Measurements from ENCODE around the gene BMPR1B.

DNA sequence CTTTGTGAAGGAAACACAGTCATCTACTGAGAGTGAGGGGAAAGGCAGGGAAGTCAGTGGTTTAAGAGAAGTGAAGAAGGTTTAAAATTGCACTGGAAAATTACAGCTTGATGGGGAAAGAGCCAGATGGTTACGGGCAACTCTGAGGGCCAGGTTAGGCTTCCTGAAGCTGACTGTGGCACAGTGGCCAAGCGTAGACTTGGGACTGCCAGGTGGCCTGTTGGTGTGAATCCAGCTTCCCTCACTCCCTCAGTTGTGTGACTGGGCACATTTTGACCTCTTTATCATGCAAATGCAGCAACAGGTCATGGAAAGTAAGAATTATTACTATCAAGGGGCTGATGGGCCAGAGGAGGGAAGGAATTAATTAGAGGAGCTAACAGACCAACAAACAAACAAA, 400.9 kb downstream of the BMPR1B start:
- TF ChIP-seq, protein P1, sequence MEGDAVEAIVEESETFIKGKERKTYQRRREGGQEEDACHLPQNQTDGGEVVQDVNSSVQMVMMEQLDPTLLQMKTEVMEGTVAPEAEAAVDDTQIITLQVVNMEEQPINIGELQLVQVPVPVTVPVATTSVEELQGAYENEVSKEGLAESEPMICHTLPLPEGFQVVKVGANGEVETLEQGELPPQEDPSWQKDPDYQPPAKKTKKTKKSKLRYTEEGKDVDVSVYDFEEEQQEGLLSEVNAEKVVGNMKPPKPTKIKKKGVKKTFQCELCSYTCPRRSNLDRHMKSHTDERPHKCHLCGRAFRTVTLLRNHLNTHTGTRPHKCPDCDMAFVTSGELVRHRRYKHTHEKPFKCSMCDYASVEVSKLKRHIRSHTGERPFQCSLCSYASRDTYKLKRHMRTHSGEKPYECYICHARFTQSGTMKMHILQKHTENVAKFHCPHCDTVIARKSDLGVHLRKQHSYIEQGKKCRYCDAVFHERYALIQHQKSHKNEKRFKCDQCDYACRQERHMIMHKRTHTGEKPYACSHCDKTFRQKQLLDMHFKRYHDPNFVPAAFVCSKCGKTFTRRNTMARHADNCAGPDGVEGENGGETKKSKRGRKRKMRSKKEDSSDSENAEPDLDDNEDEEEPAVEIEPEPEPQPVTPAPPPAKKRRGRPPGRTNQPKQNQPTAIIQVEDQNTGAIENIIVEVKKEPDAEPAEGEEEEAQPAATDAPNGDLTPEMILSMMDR (IDR thresholded peaks at IDR 0.05) = no peak
- TF ChIP-seq HDAC2 (IDR thresholded peaks at IDR 0.05) (no peak), JUN (IDR thresholded peaks at IDR 0.05) (no peak), MYC (IDR thresholded peaks at IDR 0.05; ENCODE audit: borderline replicate concordance, low read length) (no peak), RNF2 (IDR thresholded peaks at IDR 0.05; ENCODE audit: borderline replicate concordance, low read depth) (no peak), BHLHE40 (IDR thresholded peaks at IDR 0.05; ENCODE audit: low read depth, low read length) (no peak), TP53 (CRISPR knock-in tag; IDR thresholded peaks at IDR 0.05) (no peak), NPAS2 (CRISPR knock-in tag; IDR thresholded peaks at IDR 0.05; ENCODE audit: borderline replicate concordance) (no peak), TFCP2L1 (CRISPR knock-in tag; IDR thresholded peaks at IDR 0.05) (no peak), EP300 (IDR thresholded peaks at IDR 0.05) (no peak), POLR2AphosphoS2 (conservative IDR thresholded peaks at IDR 0.05; ENCODE audit: low read length) (no peak)
- TF ChIP-seq, protein P2, sequence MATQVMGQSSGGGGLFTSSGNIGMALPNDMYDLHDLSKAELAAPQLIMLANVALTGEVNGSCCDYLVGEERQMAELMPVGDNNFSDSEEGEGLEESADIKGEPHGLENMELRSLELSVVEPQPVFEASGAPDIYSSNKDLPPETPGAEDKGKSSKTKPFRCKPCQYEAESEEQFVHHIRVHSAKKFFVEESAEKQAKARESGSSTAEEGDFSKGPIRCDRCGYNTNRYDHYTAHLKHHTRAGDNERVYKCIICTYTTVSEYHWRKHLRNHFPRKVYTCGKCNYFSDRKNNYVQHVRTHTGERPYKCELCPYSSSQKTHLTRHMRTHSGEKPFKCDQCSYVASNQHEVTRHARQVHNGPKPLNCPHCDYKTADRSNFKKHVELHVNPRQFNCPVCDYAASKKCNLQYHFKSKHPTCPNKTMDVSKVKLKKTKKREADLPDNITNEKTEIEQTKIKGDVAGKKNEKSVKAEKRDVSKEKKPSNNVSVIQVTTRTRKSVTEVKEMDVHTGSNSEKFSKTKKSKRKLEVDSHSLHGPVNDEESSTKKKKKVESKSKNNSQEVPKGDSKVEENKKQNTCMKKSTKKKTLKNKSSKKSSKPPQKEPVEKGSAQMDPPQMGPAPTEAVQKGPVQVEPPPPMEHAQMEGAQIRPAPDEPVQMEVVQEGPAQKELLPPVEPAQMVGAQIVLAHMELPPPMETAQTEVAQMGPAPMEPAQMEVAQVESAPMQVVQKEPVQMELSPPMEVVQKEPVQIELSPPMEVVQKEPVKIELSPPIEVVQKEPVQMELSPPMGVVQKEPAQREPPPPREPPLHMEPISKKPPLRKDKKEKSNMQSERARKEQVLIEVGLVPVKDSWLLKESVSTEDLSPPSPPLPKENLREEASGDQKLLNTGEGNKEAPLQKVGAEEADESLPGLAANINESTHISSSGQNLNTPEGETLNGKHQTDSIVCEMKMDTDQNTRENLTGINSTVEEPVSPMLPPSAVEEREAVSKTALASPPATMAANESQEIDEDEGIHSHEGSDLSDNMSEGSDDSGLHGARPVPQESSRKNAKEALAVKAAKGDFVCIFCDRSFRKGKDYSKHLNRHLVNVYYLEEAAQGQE (IDR thresholded peaks at IDR 0.05) = no peak
- TF ChIP-seq, protein P3, sequence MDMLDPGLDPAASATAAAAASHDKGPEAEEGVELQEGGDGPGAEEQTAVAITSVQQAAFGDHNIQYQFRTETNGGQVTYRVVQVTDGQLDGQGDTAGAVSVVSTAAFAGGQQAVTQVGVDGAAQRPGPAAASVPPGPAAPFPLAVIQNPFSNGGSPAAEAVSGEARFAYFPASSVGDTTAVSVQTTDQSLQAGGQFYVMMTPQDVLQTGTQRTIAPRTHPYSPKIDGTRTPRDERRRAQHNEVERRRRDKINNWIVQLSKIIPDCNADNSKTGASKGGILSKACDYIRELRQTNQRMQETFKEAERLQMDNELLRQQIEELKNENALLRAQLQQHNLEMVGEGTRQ (IDR thresholded peaks at IDR 0.05) = no peak
- TF ChIP-seq, protein P4, sequence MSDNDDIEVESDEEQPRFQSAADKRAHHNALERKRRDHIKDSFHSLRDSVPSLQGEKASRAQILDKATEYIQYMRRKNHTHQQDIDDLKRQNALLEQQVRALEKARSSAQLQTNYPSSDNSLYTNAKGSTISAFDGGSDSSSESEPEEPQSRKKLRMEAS (IDR thresholded peaks at IDR 0.05) = no peak
